Activated CD8-positive, alpha-beta memory T cell treated with anti-CD3 and anti-CD28 coated beads for 24 hours (primary cell): ENCODE data around the gene KLHL17.
"Not testable (repeated sequence)": the region's sequence is repeated elsewhere in the genome, so short reads cannot be mapped to it uniquely, and the experiment has no call there.

Experiments used
- DNase-seq: peaks from one replicate; pipeline ENCODE4 v3.0.0-alpha.2; 2020

The KLHL17 gene

DNA sequence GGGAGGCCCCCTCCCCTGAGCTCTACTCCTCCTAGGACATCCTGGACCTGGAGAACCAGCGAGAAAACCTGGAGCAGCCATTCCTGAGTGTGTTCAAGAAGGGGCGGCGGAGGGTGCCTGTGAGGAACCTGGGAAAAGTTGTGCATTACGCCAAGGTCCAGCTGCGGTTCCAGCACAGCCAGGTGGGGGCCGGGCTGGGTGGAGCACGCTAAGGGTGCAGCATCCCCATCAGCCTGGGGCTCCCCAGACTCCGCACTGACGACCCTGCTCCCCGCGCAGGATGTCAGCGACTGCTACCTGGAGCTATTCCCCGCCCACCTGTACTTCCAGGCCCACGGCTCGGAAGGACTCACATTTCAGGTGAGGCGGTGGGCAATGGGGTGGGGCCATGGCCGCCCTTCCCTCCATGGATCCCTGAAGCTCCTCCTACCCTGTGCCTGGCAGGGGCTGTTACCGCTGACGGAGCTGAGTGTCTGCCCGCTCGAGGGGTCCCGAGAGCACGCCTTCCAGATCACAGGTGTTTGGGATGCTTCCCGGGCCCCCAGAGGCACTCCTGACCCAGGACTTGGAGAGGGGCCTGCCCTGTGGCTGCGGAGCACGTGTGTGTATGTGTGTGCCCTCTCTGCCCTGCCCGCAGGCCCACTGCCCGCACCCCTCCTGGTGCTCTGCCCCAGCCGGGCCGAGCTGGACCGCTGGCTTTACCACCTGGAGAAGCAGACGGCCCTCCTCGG is 10.0 kb downstream of the KLHL17 start:
- no peak for DNase-seq

DNA sequence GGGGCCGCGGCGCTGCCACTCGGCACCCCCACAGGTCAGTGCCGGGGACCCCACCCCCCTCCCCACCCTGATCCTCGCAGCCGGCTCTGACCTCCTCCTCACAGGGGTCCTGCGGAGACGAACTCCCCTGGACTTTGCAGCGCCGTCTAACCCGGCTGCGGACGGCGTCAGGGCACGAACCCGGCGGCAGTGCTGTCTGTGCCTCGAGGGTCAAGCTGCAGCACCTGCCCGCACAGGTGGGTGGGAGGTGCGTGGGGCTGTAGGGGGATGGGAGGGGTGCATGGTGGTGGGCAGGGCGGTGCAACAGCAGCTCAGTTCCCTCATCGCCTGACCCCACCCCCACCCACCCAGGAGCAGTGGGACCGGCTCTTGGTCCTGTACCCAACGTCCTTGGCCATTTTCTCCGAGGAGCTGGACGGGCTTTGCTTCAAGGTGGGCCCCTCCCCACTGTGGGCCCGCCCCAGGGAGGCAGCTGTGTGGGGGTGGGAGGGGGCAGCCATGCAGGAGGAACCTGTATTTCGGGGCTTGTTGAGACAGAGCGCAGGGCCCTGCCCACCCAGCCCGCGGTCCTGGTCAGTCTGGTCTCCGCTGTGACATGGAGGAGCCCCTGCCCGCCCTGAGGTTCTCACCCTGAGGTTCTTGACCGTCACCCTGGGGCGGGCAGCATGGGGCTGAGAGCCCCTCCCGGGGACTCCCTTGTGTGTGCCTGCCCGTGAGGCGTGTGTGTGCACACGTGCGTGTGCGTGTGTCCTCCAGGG is 10.8 kb downstream of the KLHL17 start:
- no peak for DNase-seq

DNA sequence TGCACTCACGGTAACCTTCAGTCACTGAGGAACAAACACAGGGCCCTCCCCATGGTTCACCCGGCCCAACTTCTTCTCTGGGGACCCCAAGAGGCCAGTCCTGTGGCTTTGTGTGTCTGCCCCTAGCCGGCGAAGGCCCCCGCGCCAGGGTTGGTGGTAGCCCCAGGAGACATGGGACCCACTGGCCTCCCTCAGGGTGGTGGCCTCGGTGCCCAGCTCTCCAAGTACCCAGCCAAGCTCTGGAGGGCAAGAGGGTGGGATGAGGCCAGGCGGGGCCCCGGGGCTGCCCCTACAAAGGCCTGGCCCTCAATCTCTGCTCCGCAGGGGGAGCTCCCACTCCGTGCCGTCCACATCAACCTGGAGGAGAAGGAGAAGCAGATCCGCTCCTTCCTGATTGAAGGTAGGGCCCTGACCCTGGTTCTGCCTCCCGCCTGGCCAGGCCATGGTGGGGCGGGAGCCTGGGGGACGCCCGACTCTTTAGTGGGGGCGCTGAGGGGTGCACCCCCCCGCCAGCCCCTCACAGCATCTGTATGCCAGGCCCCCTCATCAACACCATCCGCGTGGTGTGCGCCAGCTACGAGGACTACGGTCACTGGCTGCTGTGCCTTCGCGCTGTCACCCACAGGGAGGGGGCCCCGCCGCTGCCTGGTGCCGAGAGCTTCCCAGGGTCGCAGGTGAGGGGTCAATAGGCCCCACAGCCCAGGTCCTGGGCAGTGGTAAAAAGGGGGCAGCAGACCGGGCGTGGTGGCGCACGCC is 11.5 kb downstream of the KLHL17 start:
- no peak for DNase-seq

DNA sequence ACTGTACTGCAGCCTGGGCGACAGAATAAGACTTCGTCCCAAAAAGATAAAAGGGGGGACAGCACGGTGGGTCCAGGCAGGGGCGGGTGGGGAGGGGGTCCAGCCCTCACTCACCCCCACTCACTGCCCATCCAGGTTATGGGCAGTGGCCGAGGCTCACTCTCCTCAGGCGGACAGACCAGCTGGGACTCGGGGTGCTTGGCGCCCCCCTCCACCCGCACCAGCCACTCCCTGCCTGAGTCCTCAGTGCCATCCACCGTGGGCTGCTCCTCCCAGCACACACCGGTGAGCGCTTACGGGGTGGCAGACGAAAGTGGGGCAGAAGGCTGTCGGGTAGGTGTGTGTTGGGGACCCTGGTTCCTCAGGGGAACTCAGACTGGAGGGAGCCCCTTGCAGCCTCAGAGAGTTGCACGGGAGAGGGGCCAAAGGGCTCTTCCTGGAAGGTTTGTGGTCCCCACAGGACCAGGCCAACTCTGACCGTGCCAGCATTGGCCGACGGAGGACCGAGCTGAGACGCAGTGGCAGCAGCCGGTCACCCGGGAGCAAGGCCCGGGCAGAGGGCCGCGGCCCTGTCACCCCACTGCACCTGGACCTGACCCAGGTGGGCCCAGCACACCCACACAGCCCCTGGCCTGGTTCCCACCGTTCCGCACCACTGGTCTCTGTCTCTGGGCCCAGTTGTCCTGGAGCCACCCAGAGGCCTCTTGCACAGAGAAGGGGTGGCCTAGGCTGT is 12.5 kb downstream of the KLHL17 start:
- no peak for DNase-seq

DNA sequence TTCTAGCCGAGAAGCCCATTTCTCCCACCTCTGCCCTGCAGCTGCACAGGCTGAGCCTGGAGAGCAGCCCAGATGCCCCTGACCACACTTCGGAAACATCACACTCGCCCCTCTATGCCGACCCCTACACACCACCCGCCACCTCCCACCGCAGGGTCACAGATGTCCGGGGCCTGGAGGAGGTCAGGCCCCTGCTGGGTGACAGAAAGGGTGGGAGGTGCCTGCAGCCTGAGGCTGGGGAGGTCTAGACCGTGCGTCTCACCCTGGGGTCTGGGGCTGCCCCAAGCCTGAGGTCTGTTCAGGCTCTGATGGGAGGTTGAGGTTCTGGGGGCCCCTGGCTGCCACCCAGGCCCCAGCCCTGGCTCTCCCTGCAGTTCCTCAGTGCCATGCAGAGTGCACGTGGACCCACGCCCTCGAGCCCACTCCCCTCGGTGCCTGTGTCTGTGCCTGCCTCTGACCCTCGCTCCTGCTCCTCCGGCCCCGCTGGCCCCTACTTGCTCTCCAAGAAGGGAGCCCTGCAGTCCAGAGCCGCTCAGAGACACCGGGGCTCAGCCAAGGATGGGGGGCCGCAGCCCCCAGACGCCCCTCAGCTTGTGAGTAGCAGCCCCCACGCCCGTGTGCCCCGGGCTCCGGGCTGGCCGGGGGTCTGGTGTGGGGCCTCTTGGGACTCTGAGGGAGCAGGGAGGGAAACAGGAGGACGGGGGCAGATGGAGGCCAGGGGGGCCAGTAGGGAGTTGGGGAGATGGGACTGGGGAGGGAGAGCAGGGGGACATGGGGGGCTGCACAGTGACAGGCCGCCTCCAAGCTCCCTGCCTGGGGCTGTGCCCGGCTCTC is 13.3 kb downstream of the KLHL17 start:
- DNase-seq, result no peak

DNA sequence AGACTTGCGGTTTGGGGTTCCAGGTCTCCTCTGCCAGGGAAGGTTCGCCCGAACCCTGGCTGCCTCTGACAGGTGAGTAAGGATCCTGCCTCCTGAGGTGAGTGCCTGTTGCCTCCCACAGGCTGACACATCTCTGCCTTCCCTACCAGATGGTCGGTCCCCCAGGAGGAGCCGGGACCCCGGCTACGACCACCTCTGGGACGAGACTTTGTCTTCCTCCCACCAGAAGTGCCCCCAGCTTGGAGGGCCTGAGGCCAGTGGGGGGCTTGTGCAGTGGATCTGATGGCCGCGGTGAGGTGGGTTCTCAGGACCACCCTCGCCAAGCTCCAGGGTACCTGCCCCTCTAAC is 13.9 kb downstream of the KLHL17 start:
- DNase-seq, result no peak

DNA sequence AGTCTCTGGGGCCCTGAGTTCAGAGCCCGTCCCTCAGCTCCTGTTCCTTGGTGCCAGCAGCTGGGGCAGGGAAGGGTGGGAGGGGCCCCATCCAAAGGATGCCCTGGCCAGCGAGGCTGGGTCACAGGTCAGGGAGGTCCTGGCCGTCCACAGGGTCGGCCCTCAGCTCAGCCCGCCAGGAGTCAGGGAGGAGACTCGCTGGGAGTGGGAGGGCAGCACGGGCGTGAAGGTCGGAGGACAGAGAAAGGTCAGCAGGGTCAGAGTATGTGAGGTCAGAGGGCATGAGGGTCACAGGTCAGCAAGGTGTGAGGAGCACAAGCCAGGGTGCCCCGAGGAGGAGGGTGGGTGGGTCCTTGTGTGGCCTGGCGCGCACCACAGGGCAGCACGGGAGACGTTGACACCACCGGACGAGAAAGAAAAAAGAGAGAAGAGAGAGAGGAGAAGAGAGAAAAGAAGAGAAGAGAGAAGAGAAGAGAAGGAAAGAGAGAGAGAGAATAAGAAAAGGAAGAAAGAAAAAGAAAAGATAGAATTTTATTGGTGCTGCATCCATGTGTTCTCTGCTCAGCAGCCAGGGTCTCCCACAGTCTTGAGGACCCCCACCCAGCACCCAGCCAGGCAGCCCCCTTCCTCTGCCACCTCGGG is 14.4 kb downstream of the KLHL17 start:
- DNase-seq, result no peak

DNA sequence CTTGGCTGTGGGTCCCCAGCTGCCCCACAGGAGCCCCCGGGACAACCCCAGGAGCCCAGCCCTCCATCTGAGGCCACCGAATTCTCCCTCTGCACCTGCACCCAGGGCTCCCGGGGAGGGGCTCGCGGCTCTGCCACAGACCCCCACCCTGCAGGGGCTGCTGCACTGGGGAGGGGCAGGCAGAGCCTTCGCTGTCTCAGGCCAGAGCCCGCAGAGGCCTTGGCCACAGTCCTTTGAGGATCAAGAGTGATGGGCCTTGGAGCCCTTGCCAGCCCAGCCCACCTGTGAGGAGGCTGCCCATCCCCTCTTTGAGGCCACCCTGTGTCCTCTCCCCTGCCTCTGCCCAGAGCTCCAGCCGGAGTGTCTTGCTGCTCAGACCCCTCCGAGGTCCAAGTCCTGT is 15.0 kb downstream of the KLHL17 start:
- DNase-seq, result no peak

DNA sequence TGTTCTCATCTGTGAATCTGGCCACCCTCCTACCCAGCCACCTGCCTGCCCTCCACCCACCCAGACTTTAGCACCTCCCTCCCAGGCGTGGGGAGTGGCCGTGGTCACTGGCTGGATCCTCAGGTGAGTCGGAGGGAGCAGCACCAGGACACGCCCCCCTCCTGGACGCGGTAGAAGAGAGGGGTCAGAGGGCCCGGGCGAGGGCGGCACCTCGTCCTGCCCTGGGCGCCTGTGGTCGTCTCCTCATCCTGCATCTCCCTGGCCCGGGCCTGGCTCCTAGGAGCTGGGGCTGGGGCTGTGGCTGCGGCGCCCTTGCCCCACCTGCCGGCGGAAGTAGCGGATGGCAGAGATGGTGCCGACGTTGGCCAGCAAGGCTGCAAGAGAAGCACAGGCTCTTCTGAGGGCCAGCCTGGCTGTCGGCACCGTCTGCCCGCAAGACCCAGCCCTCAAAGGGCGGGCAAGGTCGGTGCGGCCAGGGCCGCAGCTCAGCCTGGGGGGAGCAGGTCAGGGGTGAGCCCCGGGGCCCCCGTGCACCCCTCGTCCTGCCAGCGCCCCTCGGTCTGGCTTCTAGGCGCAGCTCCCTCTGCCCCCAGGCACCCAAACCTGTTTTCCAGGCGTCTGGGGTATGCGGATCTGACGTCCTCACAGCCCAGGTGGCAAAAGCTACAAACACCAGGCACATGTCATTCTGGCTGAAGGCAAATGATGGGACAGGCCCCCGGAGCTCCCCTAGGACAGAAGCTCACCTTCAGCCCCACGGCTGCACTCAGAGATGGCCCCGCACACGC is 15.7 kb downstream of the KLHL17 start:
- DNase-seq, result peak; percentile 86

DNA sequence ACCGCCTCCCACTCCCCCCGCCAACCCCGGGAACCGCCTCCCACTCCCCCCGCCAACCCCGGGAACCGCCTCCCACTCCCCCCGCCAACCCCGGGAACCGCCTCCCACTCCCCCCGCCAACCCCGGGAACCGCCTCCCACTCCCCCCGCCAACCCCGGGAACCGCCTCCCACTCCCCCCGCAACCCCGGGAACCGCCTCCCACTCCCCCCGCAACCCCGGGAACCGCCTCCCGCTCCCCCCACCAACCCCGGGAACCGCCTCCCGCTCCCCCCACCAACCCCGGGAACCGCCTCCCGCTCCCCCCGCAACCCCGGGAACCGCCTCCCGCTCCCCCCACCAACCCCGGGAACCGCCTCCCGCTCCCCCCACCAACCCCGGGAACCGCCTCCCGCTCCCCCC is 16.4 kb downstream of the KLHL17 start:
- not testable (repeated sequence) for DNase-seq

DNA sequence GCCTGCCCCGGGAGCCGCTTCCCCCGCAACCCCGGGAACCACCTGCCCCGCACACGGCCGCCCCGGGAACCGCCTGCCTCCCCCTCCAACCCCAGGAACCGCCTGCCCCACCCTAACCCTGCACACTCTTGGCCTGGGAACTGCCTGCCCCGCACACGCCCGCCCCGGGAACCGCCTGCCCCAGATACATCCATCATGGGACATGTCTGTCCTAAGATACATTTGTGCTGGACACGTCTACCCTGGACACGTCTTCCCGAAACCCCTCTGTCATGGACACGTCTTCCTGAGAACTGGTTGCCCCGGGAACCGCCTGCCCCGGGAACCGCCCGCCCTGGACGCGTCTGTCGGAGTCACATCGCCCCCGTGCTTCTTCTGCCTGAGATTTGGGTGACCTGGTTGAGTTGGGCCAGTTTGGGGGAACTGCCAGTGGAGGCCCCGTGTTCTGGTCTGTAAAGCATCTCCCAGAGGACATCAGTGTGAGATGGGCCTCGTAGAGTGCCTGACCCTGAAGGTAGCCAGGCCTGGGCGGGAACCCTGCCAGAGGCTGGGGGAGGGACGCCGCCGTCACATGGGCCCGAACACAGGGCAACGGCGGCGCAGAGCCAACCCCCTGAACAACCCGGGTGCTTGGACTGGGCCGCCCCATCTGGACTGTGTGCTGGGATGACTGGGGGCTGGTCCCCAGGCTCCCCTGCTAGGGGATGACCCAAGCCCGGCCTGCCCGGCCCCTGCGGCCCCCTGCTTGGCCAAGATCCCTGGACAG is 17.9 kb downstream of the KLHL17 start:
- no peak for DNase-seq

DNA sequence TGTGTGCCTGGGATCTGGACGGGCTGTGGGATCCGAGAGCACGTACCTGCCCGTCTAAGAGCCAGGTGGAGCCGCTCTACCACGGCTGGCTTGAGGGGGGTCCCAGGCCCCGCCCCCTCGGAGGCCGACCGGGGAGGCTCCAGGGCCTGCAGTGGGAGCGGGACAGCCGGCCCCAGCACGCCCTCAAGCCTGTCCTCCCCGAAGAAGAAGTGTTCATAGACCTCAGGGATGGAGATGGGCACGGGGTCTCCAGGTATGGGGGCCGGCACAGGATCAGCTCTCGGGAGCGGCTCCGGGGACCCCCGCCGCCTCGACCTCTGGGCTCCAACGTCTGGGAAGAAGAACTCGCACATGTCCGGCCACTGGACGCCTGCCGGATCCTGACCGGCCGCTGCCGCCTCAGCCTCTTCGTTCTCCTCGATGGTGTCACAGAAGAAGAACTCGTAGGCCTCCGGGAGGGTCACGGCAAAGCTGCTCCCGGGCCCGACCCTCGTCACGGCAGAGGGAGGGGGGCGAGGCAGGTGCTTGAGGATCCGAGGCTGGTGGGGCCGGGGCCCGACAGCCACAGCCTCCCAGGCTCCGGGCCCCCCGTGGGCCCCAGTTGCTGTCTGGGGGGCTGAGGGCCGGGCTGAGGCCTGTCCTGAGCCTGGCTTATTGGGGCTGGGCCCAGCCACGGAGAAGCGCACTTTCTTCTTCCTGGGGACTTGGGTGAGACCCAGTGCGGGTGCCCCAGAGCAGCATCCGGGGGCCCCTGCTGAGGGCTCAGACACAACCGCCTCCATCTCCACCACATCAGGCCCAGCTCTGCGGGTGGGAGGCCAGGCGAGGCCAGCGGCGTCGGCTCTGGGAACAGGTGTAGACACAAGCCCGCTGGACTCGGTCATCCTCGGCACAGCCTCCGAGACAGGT is 18.7 kb downstream of the KLHL17 start:
- no peak for DNase-seq

DNA sequence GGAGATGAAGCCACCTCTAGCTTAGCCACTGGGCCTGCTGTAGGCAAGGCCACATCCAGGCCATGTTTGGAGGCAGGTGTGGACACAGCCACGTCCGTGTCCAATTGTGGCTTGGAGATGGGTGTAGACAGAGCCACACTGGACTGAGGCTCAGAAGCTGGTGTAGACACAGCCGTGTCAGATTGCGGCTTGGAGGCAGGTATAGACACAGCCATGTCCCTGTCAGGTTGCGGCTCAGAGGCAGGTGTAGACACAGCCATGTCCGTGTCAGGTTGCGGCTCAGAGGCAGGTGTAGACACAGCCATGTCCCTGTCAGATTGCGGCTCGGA is 19.3 kb downstream of the KLHL17 start:
- no peak for DNase-seq

DNA sequence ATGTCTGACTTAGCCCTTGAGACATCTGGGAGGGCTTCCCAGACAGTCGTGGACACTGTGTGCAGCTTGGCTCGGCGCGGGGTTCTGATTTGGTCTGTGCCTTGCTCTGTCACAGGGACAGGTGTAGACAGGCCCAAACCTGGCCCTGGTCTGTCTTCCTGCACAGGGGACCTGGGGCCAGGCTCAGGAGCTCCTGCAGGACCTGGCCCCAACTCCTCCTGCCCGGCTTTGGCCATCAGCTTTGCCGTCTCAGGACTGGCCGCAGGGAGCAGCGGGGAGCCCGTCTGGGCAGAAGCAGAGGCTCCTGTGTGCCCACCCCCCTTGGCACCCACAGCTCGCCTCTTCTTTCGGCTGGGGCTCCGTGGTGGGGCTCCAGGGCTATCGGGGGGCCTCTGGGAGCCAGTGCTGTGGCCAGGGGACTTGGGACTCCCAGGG is 19.8 kb downstream of the KLHL17 start:
- no peak for DNase-seq

DNA sequence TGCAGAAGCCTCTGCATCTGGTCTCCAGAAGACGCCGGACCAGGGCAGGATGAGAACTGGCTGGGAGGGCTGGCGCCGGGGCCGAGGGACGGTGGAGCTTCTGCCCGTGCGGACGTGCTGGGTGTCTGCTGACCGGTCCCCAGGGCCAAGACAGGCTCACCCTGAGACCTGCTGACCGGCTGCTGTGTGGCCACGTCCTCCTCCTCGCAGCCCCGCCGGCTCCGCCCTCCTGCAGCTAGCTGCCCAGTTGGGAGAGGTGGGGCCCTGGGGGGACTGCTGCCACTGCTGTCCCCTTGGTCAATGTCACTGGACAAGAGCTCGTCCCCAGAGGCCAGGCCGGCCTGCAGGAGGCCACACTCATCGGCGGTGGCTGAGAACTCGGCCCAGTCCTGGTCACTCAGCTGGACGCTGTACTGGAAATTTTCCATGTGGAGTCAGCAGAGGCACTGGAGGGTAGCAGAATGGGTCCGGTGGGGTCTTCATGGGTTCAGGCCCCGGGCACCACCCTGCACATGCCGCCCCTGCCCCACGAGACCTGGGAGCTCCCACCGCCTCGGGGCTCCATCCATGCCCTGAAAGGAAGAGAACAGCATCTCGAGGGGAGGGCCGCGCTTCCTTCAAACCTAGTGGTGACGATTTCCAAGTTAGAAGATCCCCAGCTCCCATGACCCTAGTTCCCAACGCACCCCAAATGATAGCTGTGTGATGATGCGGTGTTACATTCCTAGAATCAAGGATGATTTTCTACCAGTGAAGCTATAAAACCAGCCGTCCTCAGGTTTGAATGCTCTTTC is 20.4 kb downstream of the KLHL17 start:
- no peak for DNase-seq

DNA sequence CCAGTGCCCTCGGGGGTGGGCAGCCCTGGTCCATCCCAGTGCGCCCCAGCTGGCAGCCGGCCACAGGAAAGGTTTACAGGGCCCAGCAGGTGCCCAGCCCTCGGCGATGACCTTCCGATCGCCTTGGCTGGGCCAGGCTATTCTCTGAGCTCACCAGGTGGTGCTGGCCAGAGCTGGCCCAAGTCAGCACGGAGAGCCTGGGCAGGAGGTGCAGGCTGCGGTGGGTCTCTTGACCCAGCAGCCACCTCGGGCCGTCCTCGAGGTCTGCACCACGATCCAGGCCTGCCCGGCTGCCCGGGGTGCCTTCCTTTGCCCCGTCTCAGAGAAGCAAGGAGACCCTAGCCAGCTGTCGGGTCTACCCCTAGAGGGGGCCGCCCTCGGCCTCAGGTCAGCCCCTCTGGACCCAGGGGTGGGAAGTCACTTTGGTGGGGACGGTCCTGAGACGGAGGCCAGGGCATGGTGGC is 21.1 kb downstream of the KLHL17 start:
- DNase-seq, result no peak

DNA sequence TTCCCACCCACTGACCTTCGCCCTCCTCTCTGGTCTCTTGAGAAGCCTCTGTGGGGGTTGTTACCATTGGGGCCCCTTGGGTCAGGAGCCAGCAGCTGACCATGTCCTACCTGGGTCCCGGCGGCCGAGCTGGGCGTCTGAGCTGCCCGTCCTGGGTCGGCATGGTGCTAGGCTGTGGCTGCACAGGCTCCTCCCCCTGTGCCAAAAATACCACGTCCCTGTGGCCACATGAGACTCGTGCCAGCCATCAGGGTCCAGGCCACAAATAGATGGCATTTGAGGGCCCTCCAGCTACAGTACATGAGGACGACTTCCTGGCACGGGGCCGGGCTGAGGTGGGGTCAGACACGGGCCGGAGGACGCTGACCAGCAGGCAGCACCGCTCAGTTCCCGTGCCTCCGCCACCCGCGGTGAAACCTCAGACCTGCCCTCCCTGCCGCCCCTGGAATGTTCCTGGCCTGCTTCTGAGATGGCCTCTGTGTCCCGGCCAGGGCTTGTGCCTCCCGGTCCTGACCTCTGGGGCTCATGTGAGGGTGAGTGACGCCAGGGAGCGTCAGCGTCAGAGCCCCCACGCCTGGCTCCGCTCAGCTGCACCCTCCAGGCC is 21.7 kb downstream of the KLHL17 start, which contains the start of gene PERM1:
PERM1 (minus strand) TSS at position 139 of the 604 bp plus-strand sequence. CDS start 1,064 bp downstream, outside the sequence.
- DNase-seq, result no peak
